T-helper 17 cell (primary cell): ENCODE results near the gene UPK3BL1. TPM values are rescaled to one million over a fixed set of nuclear protein-coding genes. Genes with fewer than 3 reads are reported as not detected.
"Not testable (repeated sequence)": the region's sequence is repeated elsewhere in the genome, so short reads cannot be mapped to it uniquely, and the experiment has no call there.

ENCODE experiments used
- ATAC-seq: fragments of 150-1000 bp; cut with Tn5 transposase; 2 replicates; pipeline ENCODE4 v1.10.0; 2021; ENCODE audit warnings: mild to moderate bottlenecking, moderate library complexity
- DNase-seq, 3 donors: peaks; one replicate each; pipeline versions ENCODE4 v3.0.0 to v3.0.0-alpha.2; 2020 to 2021
- H3K9me3 ChIP-seq: one replicate; pipeline ENCODE4 v1.7.0; 2013; ENCODE audit warnings: low read length, mild to moderate bottlenecking; ENCODE audit not compliant: control insufficient read depth, poor library complexity, severe bottlenecking
- H3K27ac Mint-ChIP-seq: one replicate; pipeline ENCODE4 v1.8.0; 2022; ENCODE audit warnings: mild to moderate bottlenecking, moderate library complexity, mixed read lengths
- H3K27me3 Mint-ChIP-seq: one replicate; pipeline ENCODE4 v1.8.0; 2022; ENCODE audit warnings: mixed read lengths
- H3K36me3 Mint-ChIP-seq: one replicate; pipeline ENCODE4 v1.8.0; 2022; ENCODE audit warnings: low read depth, mixed read lengths
- H3K4me1 Mint-ChIP-seq: one replicate; pipeline ENCODE4 v1.8.0; 2022; ENCODE audit warnings: mild to moderate bottlenecking, mixed read lengths
- H3K4me3 Mint-ChIP-seq: one replicate; pipeline ENCODE4 v1.8.0; 2022; ENCODE audit warnings: mild to moderate bottlenecking, moderate library complexity, mixed read lengths
- total RNA-seq, 4 donors: library from RNA in 2 of 4; stranded (reverse) in 2 of 4; gene quantifications; one replicate each; pipeline ENCODE4 v1.2.3 and lab custom pipeline; 2022 to 2026

Gene UPK3BL1
- total RNA-seq, 2 donors from 2014 or later, result 60.2 to 69.8 TPM

DNA sequence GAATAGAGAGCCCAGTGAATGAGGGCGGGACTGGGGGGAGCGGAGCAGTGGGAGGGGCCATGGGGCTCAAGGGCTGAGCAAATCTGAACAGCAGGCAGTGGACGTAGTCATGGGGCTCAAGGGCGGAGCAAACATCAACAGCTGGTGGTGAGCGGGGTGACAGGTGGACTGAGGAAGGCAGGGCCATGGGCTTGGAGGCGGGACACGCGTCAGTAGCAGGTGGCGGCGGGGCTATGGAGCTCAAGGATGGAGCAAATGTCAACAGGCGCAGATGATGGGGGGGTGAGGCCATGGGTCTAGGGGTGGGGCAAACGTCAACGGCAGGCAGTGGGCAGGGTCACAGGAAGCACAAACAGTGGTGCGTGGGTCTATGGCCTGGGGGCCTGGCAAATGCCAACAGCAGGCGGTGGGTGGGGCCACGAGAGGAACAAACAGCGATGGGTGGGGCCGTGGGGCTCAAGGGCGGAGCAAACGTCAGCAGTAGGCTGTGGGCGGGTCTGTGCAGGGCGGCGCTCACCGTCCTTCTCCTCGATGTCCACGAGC is 50.0 kb downstream of the UPK3BL1 start:
- ATAC-seq (peak; percentile 70), DNase-seq (peak in 2 of 3 donors; percentile 21 to 37)
- not testable (repeated sequence) for H3K27ac Mint-ChIP-seq

GRCh38 chr7:102589857-102590256 is 52.7 kb downstream of the UPK3BL1 start:
- DNase-seq, H3K36me3 Mint-ChIP-seq, H3K27ac Mint-ChIP-seq, H3K9me3 ChIP-seq, H3K4me1 Mint-ChIP-seq, H3K27me3 Mint-ChIP-seq, H3K4me3 Mint-ChIP-seq: not testable (repeated sequence)
- peak; percentile 60 for ATAC-seq

More for the DNA sequence above, 50.0 kb downstream of the UPK3BL1 start:
- H3K4me1 Mint-ChIP-seq, H3K9me3 ChIP-seq, H3K4me3 Mint-ChIP-seq, H3K36me3 Mint-ChIP-seq, H3K27me3 Mint-ChIP-seq: not testable (repeated sequence)

Other genes with a start within 250 kb of the UPK3BL1 start
- gene PRKRIP1, start 246.4 kb downstream of the UPK3BL1 start, total RNA-seq, result 10 to 100 TPM; 38.0 to 44.0 TPM
- 10 to 100 TPM; 33.9 to 50.5 TPM for gene ORAI2, start 209.2 kb downstream of the UPK3BL1 start, total RNA-seq
- 1 to 10 TPM; 4.4 to 5.5 TPM for gene ALKBH4, start 177.9 kb downstream of the UPK3BL1 start, total RNA-seq
- gene LRWD1, start 177.8 kb downstream of the UPK3BL1 start, total RNA-seq, result 10 to 100 TPM; 13.5 to 15.2 TPM
- gene POLR2J, start 163.9 kb downstream of the UPK3BL1 start, total RNA-seq, result 10 to 100 TPM; 35.6 to 37.9 TPM
- gene RASA4B, start 125.0 kb downstream of the UPK3BL1 start, total RNA-seq, result 10 to 100 TPM; 20.7 to 23.7 TPM
- gene UPK3BL2, start 99.1 kb downstream of the UPK3BL1 start, total RNA-seq, result 10 to 100 TPM; 52.5 to 84.2 TPM
- gene SPDYE2, start 91.6 kb downstream of the UPK3BL1 start, total RNA-seq, result under 1 TPM; 0.21 to 0.55 TPM
- 100 to 1,000 TPM; 102 to 124 TPM for gene POLR2J3, start 70.2 kb downstream of the UPK3BL1 start, total RNA-seq
- gene RASA4, start 26.0 kb downstream of the UPK3BL1 start, total RNA-seq, result 10 to 100 TPM; 58.5 to 61.6 TPM
- gene SPDYE2B, start 7.5 kb upstream of the UPK3BL1 start, total RNA-seq, result not detected
- gene POLR2J2, start 28.9 kb upstream of the UPK3BL1 start, total RNA-seq, result 10 to 100 TPM; 35.7 to 44.7 TPM
- 1 to 10 TPM; 4.8 to 4.9 TPM for gene FAM185A, start 106.2 kb upstream of the UPK3BL1 start, total RNA-seq